ENCODE measurements around the gene HDAC4.

The HDAC4 gene

GRCh38 chr2:239145106-239145505 is 255.7 kb downstream of the HDAC4 start:
- no peak for DNase-seq

- DNase-seq = no peak
Observed at GRCh38 chr2:239144713-239144999, 256.2 kb downstream of the HDAC4 start.

GRCh38 chr2:239143858-239144712 is 256.7 kb downstream of the HDAC4 start:
- peak; percentile 21 to 26 for DNase-seq

- DNase-seq = no peak
Observed at GRCh38 chr2:239142806-239143205, 258.0 kb downstream of the HDAC4 start.

GRCh38 chr2:239142296-239142695 is 258.5 kb downstream of the HDAC4 start:
- no peak for DNase-seq

- no peak for DNase-seq
Observed at GRCh38 chr2:239141021-239141760, 259.6 kb downstream of the HDAC4 start.

GRCh38 chr2:239140346-239141020 is 260.3 kb downstream of the HDAC4 start:
- no peak for DNase-seq

- DNase-seq = no peak
Observed at GRCh38 chr2:239139566-239139965, 261.3 kb downstream of the HDAC4 start.

GRCh38 chr2:239139101-239139500 is 261.7 kb downstream of the HDAC4 start:
- DNase-seq = no peak

- no peak for DNase-seq
Observed at GRCh38 chr2:239138610-239139009, 262.2 kb downstream of the HDAC4 start.

- no peak for DNase-seq
Observed at GRCh38 chr2:239137898-239138283, 262.9 kb downstream of the HDAC4 start.

GRCh38 chr2:239137165-239137897 is 263.5 kb downstream of the HDAC4 start:
- DNase-seq = no peak

- DNase-seq = no peak
Observed at GRCh38 chr2:239136762-239137161, 264.1 kb downstream of the HDAC4 start.

- no peak for DNase-seq
Observed at GRCh38 chr2:239136203-239136602, 264.6 kb downstream of the HDAC4 start.

- DNase-seq = no peak
Observed at GRCh38 chr2:239135531-239135930, 265.3 kb downstream of the HDAC4 start.

- no peak for DNase-seq
Observed at GRCh38 chr2:239133945-239134570, 266.8 kb downstream of the HDAC4 start.

- DNase-seq = no peak
Observed at GRCh38 chr2:239132786-239133185, 268.0 kb downstream of the HDAC4 start.

GRCh38 chr2:239132156-239132709 is 268.6 kb downstream of the HDAC4 start:
- no peak for DNase-seq

GRCh38 chr2:239131521-239131920 is 269.3 kb downstream of the HDAC4 start:
- DNase-seq = no peak

- DNase-seq = no peak
Observed at GRCh38 chr2:239130786-239131325, 270.0 kb downstream of the HDAC4 start.

GRCh38 chr2:239130041-239130440 is 270.8 kb downstream of the HDAC4 start:
- no peak for DNase-seq
